GM12875 (cell line): ENCODE data around the gene HLA-DOA.
A peak's percentile ranks its signal among the peaks of the same experiment; 100 is the strongest.

ENCODE experiments used
- H3K4me3 ChIP-seq: one replicate; pipeline ENCODE4 v1.5.1; 2011; ENCODE audit warnings: low read depth, low read length, control low read depth
- CTCF ChIP-seq: IDR thresholded peaks from 2 replicates; pipeline ENCODE4 v1.5.1; 2011; ENCODE audit warnings: low read depth, mild to moderate bottlenecking, control low read depth, inconsistent platforms, low read length, moderate library complexity, borderline replicate concordance; ENCODE audit not compliant: insufficient read depth

Gene HLA-DOA

GRCh38 chr6:33007831-33008400, 1.5 kb downstream of the HLA-DOA start:
- no peak for TF ChIP-seq CTCF
- H3K4me3 ChIP-seq, result peak overlapping the region; percentile 85

GRCh38 chr6:33004940-33005339, 4.5 kb downstream of the HLA-DOA start:
- TF ChIP-seq CTCF, result no peak
- no peak overlapping the region for H3K4me3 ChIP-seq

GRCh38 chr6:33001685-33002084, 7.7 kb downstream of the HLA-DOA start:
- no peak overlapping the region for H3K4me3 ChIP-seq
- TF ChIP-seq CTCF, result no peak

- peak; percentile 41; the same call in 1 of the 2 replicates for TF ChIP-seq CTCF
- no peak overlapping the region for H3K4me3 ChIP-seq
Observed at GRCh38 chr6:33000055-33000454, 9.3 kb downstream of the HLA-DOA start.

- no peak overlapping the region for H3K4me3 ChIP-seq
- no peak for TF ChIP-seq CTCF
Observed at GRCh38 chr6:32995448-32995847, 13.9 kb downstream of the HLA-DOA start.

GRCh38 chr6:32993363-32993973, 15.9 kb downstream of the HLA-DOA start:
- TF ChIP-seq CTCF, result no peak
- H3K4me3 ChIP-seq, result no peak overlapping the region

- H3K4me3 ChIP-seq, result no peak overlapping the region
- no peak for TF ChIP-seq CTCF
Observed at GRCh38 chr6:32991972-32992371, 17.4 kb downstream of the HLA-DOA start.
